ENCODE measurements around the gene PRDM16.

Gene PRDM16

DNA sequence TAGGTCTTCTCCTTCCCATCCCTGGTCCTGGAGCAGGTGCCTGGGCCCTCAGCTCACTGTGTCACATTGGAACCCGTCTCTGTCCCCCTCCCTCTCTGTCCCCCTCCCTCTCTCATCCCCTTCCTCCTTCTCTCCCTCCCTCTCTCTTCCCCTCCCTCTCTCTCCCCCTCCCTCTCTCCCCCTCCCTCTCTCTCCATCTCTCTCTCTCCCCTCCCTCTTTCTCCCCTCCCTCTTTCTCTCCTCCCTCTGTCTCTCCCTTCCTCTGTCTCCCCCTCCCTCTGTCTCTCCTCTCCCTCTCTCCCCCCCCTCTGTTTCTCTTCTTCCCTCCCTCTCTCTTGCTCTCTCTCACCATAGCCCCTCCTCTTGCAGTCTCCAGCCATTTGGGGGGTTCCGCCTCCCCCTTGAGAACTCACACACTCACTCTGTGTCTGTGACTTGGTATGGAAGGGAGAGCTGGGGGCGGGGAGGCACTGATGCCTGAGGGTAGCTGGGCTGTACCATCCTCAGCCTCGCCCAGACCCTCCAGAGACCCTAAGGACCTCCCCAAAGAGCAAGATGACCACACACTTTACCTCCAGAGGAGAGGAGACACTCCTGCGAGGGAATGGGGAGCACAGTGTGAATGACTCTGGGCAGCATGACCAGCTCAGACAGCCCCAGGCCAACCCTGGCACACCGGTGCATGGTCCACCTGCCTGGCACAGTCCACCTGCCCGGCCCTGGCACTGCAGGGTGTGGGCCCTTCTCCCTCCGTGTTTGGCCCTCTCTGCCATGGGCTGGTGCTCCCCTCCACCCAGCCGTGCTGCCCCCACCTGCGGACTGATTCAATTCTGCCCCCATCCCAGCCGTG lies 282.7 kb downstream of the PRDM16 start:
- DNase-seq = no peak

DNA sequence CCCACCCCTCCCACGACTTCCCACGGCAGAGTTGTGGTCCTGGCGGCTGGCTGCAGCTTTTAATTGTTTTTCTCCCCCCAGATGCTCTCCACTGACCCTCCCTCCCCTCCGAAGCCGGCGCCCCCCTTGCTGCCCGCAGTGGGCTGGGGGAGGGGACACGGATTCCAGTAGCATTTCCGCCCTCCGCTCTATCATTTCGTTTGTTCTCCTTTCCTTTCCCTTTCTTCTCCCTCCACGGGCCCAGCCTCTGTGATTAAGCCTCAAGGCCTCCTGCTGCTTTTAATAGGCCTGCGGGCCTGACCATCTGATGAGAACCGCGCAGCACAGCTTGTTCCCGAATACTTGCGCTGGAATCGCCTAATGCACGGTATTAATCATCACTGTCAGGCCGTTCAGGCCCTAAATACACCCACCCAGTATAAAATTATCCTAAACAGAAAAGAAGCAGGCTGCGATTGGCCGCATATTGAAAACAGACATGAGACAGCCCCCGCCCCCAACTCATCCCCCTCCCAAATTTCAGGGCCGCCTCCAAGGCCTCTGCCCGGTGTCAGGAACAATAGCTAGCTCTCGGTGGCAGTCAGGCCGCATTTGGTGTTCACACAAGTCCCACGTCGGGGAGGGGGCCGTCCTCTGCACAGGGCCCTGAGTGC lies 283.4 kb downstream of the PRDM16 start:
- no peak for DNase-seq

DNA sequence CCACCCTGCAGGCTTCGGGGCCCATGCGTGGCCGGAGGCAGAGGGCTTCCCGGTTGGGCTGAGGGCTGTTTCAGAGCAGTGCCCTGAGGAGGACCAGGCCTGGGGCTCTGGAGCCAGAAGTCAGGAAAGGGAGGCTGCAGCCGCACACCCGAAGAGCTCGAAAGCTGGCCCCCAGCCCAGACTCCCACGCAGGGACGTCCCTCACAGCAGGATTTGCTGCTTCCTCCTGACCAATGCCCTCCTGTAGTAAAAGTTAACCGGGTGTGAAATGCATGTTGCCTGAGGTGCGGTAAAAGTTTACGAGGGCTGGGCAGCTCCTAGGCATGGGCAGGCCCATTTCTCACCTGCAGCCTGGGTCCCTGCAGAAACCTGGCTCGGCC lies 283.9 kb downstream of the PRDM16 start:
- no peak for DNase-seq

DNA sequence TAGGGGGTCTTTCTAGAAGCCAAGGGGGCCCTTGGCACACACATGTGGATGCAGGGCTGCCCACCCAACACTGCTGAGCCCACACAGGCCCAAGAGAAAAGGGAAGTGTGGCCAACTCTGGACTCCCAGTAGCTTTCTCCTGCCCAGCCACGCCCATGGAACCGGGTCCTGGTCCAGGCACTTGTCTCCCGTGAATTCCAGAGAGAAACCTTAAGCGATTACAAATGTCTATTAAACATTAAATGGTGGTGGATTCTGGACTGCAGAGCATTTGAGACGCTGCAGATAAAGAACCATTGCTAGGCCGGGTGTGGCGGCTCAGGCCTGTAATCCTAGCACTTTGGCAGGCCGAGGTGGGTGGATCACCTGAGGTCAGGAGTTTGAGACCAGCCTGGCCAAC lies 284.9 kb downstream of the PRDM16 start:
- no peak for DNase-seq

DNA sequence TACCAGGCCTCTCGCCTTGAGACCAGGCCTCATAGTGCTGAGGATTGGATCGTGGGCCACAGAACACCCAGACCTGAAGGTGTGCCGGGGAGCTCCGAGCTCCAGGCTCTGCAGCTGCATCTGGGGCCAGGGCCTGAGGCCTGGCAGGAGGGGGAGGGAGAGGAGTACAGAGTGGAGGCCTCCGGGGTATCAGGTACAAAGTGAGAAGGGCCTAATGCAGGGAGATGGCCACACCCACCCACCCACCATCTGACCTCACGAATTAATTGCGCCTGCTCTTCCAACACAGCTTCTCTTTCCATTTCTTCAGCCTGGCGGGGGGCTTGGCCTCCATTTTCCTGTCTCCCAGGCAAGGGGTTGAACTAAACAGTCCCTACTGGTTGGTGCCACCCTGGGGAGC lies 286.1 kb downstream of the PRDM16 start:
- DNase-seq = no peak

DNA sequence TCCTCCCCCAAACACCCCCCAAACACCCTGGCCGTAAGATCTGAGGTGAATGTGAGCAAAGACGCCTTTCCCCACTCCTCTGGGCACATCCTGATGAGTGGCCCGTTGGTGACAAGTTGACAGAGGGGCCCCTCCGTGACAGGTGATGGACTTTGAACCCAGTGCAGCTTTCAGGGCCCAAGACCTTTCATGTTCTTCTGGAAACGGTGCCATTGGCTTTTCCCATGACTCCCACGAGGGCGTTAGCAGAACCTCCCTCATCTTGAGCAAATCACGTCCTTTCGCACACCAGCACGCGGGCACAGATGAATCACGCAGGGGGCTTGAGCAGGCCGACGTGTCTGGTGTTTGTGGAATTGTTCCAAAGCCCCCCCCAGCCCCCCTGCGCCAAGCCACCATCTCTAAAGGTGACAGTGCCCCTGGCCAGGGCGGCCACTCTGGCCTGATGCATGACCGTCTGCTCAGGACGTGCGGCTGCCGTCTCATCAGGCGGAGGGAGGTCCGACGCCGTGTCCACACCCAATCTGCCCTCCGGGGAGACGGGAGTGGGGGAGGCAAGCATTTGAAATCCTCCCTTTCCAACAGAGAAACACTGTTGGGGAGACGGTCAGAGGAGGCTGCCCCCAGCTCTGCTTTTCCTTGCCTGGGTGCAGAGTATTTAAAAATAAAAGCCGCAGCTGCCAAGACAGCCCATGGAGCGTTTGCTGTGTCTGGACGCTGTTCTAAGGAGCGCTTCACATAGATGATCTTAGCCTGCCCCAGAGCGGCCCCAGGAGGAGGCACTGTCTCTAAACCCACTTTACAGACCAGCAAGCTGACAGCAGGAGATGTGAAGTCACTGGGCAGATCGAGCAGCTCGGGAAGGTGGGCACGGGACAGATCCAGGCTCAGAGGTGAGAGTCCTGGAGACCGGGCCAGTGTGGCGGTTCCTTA lies 287.2 kb downstream of the PRDM16 start:
- no peak for DNase-seq

DNA sequence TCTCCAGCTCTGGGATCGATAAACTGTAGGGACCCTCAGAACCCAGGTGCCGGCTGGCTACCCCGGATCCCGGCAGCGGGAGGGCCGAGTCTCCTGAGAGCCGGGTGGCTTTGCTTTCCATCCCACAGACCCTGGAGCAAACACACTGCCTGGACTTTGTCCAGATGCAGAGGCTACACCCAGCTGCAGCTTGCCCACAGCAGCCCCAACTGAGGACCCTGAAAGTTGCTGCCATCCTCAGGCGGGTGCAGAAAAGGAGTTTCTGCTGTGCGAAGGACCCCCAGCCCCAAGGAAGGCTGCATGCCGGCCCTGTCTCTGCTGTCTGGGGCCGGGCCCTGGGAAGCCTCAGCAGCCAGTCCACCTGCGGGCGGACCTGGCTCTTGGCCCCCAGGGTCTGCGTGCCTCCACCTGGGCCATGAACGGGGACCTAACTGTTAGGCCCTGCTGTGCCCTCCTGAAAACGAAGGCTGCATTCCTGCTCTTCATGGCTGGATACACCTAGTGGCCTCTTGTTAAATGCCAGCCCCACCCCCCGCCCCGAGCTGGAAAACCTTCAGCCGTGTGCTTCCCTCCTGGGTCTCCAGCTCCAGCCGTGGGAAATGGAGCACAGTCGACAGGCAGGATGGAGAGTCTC lies 287.9 kb downstream of the PRDM16 start:
- DNase-seq = no peak

DNA sequence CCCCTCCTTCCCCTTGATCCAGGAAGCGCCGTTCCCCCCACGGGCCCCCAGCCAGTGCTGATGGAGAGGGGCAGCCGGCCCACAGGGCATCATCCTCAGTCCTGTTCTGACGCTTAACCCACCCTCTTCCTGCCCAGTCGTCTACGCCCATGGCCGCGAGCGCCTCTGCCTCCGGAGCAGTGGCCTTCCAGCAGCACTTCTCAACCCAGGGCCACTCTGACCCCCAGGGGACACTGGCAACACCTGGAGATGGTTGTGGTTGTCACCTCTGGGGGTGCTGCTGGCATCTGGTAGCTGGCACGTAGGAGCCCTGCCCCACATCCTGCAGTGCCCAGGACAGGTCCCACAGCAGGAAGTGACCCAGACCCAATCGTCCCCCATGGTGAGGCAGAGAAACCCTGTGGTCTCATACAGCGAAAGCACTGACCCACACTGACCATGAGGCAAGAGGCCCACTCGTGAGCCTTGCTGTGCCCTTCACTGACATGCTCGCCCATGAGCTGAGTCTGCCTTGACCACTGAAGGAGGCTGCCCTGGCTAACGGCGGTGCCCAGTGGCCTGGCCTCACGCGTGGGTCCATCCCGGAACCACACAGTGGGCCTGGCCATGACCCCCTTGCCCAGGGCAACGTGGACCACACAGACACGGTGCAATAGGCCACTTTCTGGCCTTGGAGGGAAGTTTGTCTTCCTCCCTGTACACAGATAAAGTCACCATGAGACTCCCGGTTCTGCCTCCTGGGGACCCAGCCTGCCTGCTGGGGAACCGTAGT lies 288.7 kb downstream of the PRDM16 start:
- no peak for DNase-seq

DNA sequence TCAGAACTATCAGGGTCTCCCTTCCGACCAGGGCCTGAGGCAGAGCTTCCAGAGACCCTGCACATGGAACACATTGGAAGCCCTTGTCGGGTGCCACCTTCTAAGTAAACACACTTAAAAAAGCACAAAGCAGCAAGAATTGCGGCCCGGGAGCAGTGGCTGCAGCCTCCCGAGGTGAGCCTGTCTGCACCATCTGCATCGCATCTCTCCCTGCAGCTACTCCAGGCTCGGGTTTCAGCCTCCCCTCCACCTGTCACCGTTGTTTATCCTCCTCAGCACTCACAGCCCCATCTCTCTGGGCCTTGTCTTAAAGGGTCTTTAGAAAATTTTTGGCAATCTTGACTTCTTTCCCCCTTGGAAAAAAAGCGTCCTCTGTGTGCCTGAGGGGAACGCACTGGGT lies 290.3 kb downstream of the PRDM16 start:
- DNase-seq = no peak

DNA sequence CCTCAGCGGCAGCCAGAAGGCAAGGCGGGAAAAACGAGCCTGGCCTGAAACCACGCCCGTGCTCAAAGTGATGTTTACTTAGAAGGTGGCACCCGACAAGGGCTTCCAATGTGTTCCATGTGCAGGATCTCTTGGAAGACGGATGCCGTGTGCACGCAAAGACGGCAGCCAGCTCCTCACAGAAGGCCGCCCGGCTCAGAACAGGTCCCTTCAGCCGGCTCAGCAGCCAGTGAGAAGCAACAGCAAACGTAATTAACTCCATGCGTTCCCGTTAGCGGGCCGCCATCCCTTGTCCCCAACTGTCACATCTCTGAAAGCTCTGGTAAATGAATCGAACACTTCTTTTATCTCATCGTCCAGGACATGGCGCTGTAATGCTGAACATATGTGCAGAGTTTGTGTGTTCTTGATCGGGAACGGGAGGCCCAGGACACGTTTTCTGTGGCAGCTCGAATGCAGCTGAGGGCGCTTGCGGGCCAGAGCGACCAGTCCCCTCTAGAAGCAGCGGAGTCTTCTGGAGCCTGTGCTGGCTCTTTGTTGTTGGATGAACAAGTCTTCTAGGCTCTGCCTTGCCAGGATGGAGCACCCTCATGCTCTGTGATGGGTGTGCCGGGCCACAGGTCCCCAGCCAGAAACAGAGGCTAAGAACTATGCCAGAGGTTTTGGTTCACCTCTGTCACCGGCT lies 290.9 kb downstream of the PRDM16 start:
- DNase-seq = no peak

DNA sequence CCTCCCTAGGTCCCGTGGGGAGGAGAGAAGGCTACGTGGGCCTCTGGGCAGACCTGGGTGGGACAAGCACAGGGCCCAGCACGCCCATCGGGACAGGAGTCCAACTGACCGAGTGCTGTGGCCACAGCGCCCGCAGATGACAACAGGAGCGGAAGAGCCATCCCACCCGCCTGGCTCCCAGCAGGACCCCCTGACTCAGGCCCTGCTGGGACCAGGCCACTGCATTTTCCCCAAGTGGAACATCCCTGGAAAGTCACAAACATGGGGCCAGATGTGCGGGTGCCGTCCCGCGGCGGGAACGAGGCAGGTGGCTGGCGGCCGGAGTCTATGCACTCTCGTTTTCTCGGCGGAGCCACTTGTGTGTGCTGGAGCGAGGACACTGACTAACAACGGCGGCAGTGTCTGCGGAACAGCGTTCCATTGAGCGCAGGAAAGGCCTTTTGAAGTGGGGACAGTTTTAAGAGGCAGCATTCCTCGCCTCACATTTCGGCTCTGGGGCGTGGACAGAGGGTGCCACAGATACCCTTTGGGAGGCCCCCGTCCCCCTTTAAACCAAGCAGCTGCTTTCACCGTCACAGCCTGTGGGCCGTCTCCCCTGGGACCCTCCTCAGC lies 291.7 kb downstream of the PRDM16 start:
- no peak for DNase-seq

DNA sequence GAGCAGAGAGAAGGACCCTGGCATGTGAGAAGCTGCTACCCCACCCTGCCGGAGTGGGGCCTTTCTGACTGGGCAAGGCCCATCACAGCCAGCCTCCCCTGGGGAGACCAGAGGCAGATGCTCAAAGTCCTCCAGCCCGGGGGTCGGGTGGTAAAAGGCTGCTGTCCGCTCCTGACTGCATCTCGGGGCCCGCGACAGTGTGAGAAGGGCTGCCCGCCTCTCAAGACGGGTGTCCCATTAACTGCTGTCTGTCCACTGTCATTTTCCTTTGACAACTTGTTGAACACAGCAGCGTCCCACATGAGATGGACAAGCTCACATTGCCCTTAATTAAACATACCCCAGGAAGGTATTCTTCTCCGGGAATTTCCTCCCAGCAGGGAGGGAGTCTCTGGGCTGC lies 294.0 kb downstream of the PRDM16 start:
- DNase-seq = no peak

DNA sequence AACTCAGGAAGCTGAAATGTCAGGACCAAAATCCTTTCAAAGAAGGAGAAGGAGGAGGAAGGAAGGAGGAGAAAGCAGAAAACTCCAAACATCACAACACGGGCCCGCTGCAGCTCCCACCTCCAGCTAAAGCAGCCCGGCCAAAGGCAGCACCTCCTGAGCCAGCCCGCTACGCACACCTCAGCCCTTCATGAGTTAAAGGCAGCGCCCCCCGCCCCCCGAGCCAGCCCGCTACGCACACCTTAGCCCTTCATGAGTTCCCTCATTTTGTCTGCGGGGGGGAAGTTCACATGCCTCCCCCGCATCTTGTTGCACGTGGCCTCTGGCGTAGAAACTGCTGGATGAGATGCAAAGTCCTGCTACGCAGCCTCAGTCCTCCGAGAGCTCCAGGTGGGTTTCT lies 294.8 kb downstream of the PRDM16 start:
- no peak for DNase-seq

DNA sequence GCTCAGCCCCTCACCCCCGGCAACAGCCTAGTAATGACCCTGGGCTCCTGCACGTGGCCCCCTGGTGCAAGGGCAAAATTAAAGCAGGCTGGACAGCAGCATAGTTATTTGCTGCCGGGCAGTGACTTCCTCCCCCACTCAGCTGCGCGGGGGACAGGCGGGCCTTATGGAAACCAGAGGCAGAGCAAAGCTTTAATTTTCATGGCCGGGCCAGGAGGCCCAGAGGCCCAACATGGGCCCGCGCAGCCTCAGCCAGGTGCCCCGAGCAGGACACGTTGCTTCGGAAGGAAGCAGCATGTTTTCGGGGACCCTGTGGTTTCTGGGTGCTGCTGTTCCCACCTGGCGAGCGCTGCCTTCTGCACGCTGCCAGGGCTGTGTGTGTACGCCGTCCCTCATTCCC lies 295.5 kb downstream of the PRDM16 start:
- no peak for DNase-seq

DNA sequence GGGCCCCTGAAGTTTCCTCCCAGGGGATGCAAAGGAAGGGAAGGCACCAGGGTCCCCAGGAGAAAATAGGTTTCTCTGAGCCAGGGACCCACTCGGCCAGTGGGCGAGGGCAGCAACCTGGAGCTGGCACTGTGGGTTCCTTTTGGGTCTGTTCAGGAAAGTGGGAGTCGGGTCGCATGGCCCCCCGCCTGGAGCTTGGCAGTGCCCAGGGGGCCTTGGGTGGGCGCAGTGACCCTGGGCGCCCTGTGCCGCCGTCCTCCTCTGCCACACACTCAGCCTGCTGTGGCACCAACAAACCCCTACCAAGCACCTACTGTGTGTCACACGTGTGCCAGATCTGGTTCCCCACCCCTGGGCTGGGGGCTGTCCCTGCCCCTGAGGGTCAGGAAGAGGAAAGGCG lies 296.0 kb downstream of the PRDM16 start:
- DNase-seq = no peak

DNA sequence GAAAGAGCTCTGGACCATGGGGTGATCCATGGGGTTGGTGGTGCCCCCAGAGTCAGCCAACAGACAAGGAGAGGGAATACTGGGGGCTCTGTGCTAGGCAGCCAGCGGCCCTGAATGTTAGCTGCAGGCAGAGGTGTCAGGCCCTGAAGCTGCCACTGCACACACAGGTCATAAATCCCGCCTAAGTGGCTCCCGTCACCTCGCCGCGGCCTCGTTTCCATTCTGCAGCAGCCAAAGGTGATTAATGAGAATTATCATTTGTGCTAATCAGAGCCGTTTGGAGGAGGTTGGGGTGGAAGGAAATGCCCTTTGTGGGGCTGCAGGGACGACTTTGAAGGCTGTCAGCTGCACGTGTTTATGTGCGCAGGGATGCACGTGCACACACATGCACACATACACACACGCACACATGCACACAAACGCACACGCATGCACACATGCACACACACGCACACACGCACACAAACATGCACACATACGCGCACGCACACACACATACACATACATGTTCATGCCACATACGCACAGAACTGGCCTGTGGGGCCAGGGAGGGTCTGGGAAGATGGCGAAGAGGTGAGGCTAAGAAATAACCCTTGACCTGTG lies 296.6 kb downstream of the PRDM16 start:
- DNase-seq = no peak

DNA sequence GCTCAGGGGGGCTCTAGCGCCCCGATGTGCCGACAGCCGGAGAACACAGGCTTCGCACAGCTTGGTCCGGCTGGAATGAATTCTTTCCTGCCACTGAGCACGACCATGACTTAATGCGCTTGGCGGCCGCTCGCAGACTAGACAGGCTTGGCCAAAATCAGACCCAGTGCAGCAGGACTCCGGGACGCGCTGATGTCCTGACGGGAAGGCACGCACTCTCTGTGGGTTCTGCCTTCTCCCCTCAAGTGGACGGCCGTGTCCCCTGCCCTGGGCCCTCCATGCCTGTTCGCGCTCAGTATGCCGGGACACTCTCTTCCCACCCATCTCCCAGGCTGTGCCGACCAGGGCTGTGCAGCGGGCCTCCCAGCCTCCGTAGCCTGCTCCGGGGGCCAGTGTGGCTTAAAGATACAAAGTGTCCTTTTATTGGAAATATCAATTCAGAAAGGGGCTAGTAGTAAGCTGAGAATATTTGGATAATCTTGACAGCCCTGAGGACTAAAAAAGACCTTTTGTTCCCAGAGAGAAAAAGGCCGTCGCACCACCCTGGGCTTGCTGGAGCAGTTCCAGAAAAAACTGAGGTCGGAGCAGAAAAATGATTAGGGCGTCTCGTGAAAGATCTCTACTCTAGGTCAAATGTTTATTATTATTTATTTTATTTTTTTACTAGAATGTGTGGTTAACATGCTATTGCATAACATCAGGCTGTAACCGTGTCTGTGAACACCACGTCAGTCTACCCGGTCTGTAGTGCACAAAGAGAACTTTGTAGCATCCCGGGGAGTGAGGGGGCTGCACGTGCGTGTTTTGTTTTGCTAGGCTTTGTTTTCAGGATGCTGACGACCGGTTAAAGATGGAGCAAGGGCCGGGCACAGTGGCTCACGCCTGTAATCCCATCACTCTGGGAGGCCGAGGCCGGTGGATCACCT lies 297.4 kb downstream of the PRDM16 start:
- DNase-seq = no peak

DNA sequence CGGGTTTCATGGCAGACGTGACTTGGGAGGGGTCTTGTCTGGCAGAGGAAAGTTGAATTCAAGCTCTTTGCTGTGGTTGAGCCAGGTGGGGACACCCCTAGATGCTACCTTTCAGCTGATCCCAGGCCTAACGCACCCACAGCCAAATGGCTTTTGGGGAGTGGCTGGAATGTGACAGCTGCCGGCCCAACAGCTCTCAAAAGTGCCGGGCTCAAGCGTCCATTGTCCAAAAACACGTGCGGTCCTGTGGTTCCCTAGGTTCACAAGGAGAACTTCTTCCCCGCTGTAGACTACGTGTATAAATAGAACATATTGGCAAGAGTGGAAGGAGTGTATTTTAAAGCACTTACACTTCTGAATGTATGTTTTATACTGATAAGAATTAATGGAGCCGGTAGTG lies 298.4 kb downstream of the PRDM16 start:
- no peak for DNase-seq

DNA sequence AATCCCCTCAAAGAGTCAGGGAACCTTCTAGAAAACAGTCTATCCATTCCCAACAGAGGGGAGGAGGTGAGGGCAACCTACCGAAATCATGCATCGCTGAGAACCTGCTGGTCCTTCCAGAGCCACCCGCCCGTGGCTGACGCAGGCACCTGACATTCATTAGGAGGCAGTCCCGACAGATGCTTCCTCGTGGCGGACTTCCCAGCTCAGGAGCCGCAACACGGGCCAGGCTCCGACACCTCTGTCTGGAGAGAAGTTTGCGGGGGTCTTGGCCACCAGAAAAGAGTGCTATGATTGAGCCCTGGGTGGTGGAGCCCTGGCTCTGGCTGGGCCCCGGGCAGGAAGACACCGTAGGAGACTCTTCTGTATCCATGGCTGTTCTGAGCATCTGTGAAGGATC lies 299.1 kb downstream of the PRDM16 start:
- DNase-seq = no peak

Measured in activated effector memory CD4-positive, alpha-beta T cell treated with anti-CD3 and anti-CD28 coated beads, Interleukin-2, amount 50 U/mL, for 16 hours (primary cell).